Measurements from ENCODE around the gene RNF152. TPM values are rescaled to one million over a fixed set of nuclear protein-coding genes. Genes with fewer than 3 reads are reported as not detected.
A peak's percentile ranks its signal among the peaks of the same experiment; 100 is the strongest.

Gene RNF152, protein sequence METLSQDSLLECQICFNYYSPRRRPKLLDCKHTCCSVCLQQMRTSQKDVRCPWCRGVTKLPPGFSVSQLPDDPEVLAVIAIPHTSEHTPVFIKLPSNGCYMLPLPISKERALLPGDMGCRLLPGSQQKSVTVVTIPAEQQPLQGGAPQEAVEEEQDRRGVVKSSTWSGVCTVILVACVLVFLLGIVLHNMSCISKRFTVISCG
- polyA plus RNA-seq (22.9 and 31.1 TPM in 2 replicates), polyA minus RNA-seq (219 and 234 TPM in 2 replicates)

DNA sequence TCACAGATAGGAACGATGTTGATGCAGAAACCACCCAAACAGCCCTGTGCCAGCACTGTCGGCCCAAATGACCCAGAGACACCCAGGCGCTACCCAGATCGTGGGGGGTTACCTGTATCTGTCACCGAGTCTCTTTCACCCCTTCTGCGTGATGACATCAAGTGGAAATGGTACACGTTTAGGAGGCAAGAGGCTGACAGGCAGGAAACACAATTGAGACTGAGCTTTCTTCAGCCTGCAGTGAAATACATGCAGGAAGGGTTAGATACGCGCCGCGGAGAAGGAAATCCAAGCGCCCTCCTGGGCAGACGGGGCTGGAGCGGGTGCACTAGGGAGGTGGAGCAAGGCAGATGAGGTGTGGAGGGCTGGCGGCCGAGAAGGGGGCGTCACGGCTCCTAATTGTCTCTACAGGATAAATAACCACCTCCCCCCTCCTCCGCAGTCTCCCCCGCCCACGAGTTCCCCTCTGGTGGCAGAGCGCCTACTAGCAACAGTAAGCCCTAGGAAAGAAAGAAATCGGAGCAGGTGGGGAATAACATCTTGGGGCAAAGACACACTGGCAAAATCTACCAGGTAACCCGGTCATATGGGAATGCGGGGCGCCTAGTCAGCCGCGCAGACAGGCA lies at the start of gene RNF152:
TSS of gene RNF152 (minus strand) at position 325 of the 626 bp plus-strand sequence. CDS start 76,544 bp downstream, outside the sequence.
- Histone ChIP-seq H3K4me2 (ENCODE audit: low read length) (peak within 1 kb of the TSS; percentile 92), H3K9me2 (ENCODE audit: insufficient read depth, low read length) (no peaks in the 10 kb centered on the region), H3K9ac (ENCODE audit: low read length) (peak within 1 kb of the TSS; percentile 87), H3K27ac (ENCODE audit: low read length) (peak within 1 kb of the TSS; percentile 84), H3K79me2 (replicated peaks; ENCODE audit: insufficient read depth, low read length) (peaks cover 4% of the 10 kb centered on the region), H3F3A (ENCODE audit: insufficient read depth, low read length, poor library complexity, severe bottlenecking) (no peaks in the 10 kb centered on the region), H3K4me3 (ENCODE audit: low read length) (peak within 1 kb of the TSS; percentile 77), H2AFZ (ENCODE audit: low read depth, low read length) (peak within 1 kb of the TSS; percentile 63), H3K36me3 (ENCODE audit: insufficient read depth, low read length) (peaks cover 9% of the 10 kb centered on the region), H4K20me1 (ENCODE audit: insufficient read depth) (no peaks in the 10 kb centered on the region), H3K27me3 (ENCODE audit: insufficient read depth, low read depth, low read length) (peaks cover 2% of the 10 kb centered on the region), H3K9me3 (ENCODE audit: low read length) (no peaks in the 10 kb centered on the region)
- TF ChIP-seq, protein P1, sequence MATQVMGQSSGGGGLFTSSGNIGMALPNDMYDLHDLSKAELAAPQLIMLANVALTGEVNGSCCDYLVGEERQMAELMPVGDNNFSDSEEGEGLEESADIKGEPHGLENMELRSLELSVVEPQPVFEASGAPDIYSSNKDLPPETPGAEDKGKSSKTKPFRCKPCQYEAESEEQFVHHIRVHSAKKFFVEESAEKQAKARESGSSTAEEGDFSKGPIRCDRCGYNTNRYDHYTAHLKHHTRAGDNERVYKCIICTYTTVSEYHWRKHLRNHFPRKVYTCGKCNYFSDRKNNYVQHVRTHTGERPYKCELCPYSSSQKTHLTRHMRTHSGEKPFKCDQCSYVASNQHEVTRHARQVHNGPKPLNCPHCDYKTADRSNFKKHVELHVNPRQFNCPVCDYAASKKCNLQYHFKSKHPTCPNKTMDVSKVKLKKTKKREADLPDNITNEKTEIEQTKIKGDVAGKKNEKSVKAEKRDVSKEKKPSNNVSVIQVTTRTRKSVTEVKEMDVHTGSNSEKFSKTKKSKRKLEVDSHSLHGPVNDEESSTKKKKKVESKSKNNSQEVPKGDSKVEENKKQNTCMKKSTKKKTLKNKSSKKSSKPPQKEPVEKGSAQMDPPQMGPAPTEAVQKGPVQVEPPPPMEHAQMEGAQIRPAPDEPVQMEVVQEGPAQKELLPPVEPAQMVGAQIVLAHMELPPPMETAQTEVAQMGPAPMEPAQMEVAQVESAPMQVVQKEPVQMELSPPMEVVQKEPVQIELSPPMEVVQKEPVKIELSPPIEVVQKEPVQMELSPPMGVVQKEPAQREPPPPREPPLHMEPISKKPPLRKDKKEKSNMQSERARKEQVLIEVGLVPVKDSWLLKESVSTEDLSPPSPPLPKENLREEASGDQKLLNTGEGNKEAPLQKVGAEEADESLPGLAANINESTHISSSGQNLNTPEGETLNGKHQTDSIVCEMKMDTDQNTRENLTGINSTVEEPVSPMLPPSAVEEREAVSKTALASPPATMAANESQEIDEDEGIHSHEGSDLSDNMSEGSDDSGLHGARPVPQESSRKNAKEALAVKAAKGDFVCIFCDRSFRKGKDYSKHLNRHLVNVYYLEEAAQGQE (IDR thresholded peaks at IDR 0.05; ENCODE audit: borderline replicate concordance) = peak; percentile 60
- TF ChIP-seq EP300 (conservative IDR thresholded peaks at IDR 0.05; ENCODE audit: poor library complexity, severe bottlenecking) = no peak
- no peak for TF ChIP-seq EZH2 (IDR thresholded peaks at IDR 0.05; ENCODE audit: borderline replicate concordance, insufficient read depth, low read length, poor library complexity, severe bottlenecking)
- peak; percentile 54 for TF ChIP-seq RAD21 (conservative IDR thresholded peaks at IDR 0.05)
- peak; percentile 49 for TF ChIP-seq MXI1 (conservative IDR thresholded peaks at IDR 0.05; ENCODE audit: poor library complexity, severe bottlenecking)
- TF ChIP-seq TAF1 (IDR thresholded peaks at IDR 0.05; ENCODE audit: low read depth) = peak; percentile 68
- TF ChIP-seq SMC3 (conservative IDR thresholded peaks at IDR 0.05; ENCODE audit: poor library complexity) = no peak
- peak; percentile 48 for TF ChIP-seq POLR2AphosphoS5 (IDR thresholded peaks at IDR 0.05)
- TF ChIP-seq, protein P2, sequence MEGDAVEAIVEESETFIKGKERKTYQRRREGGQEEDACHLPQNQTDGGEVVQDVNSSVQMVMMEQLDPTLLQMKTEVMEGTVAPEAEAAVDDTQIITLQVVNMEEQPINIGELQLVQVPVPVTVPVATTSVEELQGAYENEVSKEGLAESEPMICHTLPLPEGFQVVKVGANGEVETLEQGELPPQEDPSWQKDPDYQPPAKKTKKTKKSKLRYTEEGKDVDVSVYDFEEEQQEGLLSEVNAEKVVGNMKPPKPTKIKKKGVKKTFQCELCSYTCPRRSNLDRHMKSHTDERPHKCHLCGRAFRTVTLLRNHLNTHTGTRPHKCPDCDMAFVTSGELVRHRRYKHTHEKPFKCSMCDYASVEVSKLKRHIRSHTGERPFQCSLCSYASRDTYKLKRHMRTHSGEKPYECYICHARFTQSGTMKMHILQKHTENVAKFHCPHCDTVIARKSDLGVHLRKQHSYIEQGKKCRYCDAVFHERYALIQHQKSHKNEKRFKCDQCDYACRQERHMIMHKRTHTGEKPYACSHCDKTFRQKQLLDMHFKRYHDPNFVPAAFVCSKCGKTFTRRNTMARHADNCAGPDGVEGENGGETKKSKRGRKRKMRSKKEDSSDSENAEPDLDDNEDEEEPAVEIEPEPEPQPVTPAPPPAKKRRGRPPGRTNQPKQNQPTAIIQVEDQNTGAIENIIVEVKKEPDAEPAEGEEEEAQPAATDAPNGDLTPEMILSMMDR (IDR thresholded peaks at IDR 0.05; ENCODE audit: poor library complexity, severe bottlenecking) = peak; percentile 60

DNA sequence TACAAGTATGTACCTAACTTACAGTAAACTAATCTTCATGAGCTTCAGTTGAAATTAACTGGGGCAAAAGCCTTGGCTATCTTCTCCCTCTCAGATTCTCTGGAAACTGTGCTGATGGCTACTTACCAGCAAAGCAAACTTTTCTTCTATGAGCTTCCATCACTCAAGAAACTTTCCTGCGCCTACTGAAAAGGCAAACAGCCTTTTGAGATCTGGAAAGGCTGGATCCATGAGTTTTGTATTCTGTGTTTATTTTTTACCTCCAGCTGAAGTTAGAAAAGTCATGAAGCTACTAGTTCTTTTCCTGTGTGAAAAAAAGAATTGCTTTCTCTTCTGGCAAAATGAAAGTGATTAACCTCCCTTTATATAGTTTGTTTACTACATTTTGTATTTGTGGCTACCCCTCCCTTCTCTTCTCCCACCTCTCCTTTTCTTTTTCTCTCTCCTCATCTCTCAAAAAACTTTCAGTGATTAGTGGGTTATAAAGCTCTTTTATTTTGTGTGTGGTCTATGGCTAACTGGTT lies 49.2 kb upstream of the RNF152 start:
- Histone ChIP-seq H3K9ac (ENCODE audit: low read length) (no peak overlapping the region), H3K4me2 (ENCODE audit: low read length) (no peak overlapping the region), H3K36me3 (ENCODE audit: insufficient read depth, low read length) (no peaks in the 10 kb centered on the region), H3K9me3 (ENCODE audit: low read length) (no peaks in the 10 kb centered on the region), H3K27me3 (ENCODE audit: insufficient read depth, low read depth, low read length) (no peaks in the 10 kb centered on the region), H3K27ac (ENCODE audit: low read length) (no peak overlapping the region), H2AFZ (ENCODE audit: low read depth, low read length) (no peak overlapping the region), H3F3A (ENCODE audit: insufficient read depth, low read length, poor library complexity, severe bottlenecking) (no peaks in the 10 kb centered on the region), H3K4me3 (ENCODE audit: low read length) (no peak overlapping the region), H3K79me2 (replicated peaks; ENCODE audit: insufficient read depth, low read length) (no peaks in the 10 kb centered on the region), H4K20me1 (ENCODE audit: insufficient read depth) (no peaks in the 10 kb centered on the region), H3K9me2 (ENCODE audit: insufficient read depth, low read length) (no peaks in the 10 kb centered on the region)
- no peak for TF ChIP-seq TAF1 (IDR thresholded peaks at IDR 0.05; ENCODE audit: low read depth)
- TF ChIP-seq MXI1 (conservative IDR thresholded peaks at IDR 0.05; ENCODE audit: poor library complexity, severe bottlenecking) = no peak
- TF ChIP-seq, protein P2 (IDR thresholded peaks at IDR 0.05; ENCODE audit: poor library complexity, severe bottlenecking) = no peak
- TF ChIP-seq RAD21 (conservative IDR thresholded peaks at IDR 0.05) = no peak
- no peak for TF ChIP-seq SMC3 (conservative IDR thresholded peaks at IDR 0.05; ENCODE audit: poor library complexity)
- TF ChIP-seq, protein P1 (IDR thresholded peaks at IDR 0.05; ENCODE audit: borderline replicate concordance) = no peak
- no peak for TF ChIP-seq EP300 (conservative IDR thresholded peaks at IDR 0.05; ENCODE audit: poor library complexity, severe bottlenecking)
- no peak for TF ChIP-seq EZH2 (IDR thresholded peaks at IDR 0.05; ENCODE audit: borderline replicate concordance, insufficient read depth, low read length, poor library complexity, severe bottlenecking)
- no peak for TF ChIP-seq POLR2AphosphoS5 (IDR thresholded peaks at IDR 0.05)
